Epithelial cell of proximal tubule (primary cell): ENCODE data around the gene HSD17B8. TPM values are rescaled to one million over a fixed set of nuclear protein-coding genes. Genes with fewer than 3 reads are reported as not detected.

Source experiments
- DNase-seq: peaks from one replicate; pipeline ENCODE4 v3.0.0-alpha.2; 2011; ENCODE audit warnings: low read depth
- H3K4me3 ChIP-seq: 2 replicates; pipeline ENCODE4 v1.5.1; 2011; ENCODE audit warnings: low read depth, mild to moderate bottlenecking, low read length
- total RNA-seq: library from RNA; depleted of rRNA; stranded (reverse); fragments of >200 nt; gene quantifications from 2 replicates; pipeline ENCODE4 v1.2.3, GENCODE V29; 2015
- TF ChIP-seq, protein P1 (sequence below): conservative IDR thresholded peaks from 2 replicates; pipeline ENCODE4 v1.5.1; 2012; ENCODE audit warnings: low read depth, mild to moderate bottlenecking, low read length

Gene HSD17B8
- total RNA-seq, 1 donor from 2014 or later = 16.3 TPM

DNA sequence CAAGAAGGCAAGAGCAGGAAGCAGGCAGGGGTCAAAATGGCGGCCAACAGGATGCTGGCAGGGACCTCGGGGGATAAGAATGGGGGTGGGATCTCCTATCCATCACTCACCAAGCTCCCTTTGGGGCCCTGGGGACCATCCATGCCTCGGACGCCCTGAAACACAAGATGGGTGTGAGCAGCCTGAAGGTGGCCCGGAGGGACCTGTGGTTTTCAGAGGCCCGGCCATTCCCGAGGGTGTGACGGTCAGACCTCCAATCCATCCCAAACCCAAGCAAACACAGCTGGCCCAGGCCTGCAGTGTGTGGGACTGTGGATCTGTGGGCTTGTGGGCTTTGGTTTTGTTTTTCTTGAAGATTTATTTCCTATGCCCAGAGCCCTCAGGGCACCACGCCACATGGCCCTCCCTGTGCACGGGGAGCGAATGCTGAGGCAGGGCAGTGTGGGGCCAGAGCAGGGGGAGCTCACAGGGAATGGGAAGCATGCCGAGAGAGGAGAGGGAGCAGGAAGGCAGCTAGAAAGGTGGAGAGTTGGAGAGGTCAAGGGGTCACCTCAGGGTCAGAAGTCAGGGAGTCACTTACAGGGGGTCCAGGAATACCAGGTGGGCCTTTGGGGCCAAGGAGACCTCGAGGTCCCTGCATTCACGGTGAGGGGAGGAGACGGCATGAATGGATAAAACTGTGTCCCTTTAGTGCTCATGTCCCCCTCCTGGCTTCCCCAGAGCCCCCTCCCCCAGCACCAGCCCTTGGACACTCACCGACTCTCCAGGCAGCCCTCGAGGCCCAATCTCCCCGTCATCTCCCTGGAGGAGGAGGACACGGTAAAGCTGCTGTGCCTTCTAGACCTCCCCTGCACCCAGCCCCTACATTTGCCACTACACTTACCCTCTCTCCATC lies 26.7 kb upstream of the HSD17B8 start:
- H3K4me3 ChIP-seq = no peak overlapping the region
- no peak for DNase-seq
- TF ChIP-seq, protein P1, sequence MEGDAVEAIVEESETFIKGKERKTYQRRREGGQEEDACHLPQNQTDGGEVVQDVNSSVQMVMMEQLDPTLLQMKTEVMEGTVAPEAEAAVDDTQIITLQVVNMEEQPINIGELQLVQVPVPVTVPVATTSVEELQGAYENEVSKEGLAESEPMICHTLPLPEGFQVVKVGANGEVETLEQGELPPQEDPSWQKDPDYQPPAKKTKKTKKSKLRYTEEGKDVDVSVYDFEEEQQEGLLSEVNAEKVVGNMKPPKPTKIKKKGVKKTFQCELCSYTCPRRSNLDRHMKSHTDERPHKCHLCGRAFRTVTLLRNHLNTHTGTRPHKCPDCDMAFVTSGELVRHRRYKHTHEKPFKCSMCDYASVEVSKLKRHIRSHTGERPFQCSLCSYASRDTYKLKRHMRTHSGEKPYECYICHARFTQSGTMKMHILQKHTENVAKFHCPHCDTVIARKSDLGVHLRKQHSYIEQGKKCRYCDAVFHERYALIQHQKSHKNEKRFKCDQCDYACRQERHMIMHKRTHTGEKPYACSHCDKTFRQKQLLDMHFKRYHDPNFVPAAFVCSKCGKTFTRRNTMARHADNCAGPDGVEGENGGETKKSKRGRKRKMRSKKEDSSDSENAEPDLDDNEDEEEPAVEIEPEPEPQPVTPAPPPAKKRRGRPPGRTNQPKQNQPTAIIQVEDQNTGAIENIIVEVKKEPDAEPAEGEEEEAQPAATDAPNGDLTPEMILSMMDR = no peak

DNA sequence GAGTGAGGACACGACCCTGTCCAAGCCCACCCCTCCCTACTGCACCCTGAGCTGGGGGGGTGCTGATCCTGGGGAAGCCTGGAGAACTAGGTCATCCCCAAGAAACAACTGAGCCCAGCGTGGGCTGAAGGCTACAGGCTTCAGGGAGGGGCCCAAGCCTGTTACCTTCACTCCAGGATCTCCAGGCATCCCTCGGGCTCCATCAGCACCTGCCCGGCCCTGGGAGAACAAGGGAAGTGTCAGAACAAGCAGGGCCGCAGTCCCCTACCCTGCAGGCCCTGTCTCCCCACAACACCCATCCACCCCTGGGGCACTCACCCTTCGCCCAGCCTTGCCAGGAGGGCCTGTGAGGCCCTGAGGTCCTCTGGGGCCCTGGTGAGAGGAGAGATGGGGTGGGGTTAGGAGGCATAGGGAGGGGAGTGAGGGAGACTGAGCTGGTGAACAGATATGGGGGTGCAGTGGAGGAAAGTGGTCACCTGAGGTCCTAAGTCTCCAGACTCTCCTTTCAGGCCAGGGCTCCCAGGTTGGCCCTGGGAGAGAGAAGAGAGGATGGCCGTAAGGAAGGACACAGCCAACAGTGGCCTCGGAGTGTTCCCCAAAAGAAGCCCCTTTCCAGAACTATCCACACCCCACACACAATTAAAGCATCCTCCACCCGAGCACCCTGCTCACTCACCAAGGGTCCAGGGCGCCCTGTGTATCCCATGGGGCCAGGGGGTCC lies 25.5 kb upstream of the HSD17B8 start:
- TF ChIP-seq, protein P1 = no peak
- H3K4me3 ChIP-seq = no peak overlapping the region
- DNase-seq = no peak

DNA sequence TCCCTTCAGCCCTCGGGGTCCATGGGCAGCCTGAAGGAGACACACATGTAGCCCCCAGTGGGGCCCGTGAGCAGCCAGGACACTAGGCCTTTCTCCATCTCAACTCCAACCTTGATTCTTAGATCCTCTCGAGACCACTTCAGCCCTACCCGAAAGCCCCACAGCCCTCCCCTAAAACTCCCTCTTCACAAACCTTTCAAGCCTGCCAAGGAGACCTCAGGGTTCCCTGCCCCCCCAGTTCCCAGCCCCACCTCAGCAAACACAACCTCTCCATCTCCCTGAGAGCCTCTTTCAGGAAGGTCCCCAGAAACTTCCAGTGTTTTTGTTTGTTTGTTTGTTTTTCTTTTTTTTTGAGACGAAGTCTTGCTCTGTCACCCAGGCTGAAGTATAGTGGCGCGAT lies 23.3 kb upstream of the HSD17B8 start:
- TF ChIP-seq, protein P1 = no peak
- DNase-seq = no peak
- no peak overlapping the region for H3K4me3 ChIP-seq

DNA sequence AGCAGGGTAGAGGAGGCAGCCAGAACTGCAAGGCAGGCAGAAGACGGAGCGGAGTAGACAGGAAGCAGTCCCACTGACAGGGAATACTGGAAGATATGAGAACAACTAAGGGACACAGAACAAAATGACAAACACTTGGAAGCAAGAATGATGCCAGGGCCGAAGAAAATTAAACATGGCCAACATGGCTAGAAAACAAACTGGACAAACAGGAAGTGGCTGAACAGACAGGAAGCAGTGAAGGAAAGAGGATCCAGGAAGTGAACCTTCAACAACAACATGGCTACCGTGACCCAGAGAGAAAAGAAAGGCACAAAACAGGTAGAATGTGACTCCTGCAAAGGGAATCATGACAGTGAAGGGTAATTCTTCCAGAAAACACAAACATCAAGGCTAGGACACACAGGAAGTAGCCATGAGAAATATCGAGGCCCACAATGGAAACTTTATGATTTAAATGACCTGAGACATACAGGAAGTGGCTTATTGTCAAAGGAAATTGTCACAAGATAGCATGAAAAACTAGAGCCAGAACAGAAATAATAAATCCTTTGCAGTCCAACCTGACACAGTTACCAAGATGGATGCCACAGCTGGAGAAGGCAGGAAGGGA lies 21.3 kb upstream of the HSD17B8 start:
- DNase-seq = no peak
- TF ChIP-seq, protein P1 = no peak
- H3K4me3 ChIP-seq = no peak overlapping the region

DNA sequence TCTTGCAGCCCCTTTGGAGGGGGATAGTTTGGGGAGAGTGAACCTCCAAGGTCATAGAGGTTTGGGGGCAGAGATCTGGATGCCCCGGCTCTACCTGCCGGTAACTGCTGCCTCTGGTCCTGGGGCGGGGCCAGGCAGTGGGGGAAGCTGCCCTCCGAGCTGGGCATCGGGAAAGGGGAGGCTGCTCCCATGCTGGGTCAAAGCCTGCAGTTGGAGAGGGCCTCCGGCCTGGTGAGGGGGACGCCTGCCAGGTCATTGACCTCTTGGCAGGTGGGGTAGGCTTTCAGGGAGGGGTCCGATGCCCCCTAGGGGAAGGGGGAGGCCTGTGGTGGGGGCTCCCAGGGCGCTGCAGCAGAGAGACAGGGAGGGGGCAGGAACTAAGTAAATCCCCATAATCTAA lies 19.3 kb upstream of the HSD17B8 start:
- DNase-seq = no peak
- H3K4me3 ChIP-seq = no peak overlapping the region
- TF ChIP-seq, protein P1 = no peak

DNA sequence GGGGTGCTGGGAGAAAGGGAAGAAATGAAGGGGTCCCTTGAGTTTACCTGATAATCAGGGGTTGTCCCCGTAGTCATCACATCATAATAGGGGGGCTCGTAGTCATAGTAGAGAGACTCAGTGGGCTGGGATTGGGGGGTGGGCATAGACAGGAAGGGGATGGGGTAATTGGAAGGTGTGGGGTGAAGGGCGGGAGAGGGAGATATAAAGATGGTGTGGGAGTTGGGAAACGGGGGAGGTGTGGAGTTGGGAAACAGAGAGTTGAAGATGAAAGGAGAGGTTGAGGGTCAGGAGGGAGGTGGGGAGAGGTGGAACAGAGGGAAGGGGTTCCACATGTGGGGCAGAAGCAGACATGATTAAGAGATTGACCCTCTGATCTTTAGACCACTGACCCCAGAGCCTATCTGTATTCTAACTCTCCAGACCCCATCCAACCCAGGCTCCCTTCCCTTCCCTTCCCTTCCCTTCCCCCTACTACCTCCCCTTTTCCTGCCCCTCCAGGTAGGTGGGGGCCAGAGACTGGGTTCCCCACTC lies 18.7 kb upstream of the HSD17B8 start:
- no peak overlapping the region for H3K4me3 ChIP-seq
- TF ChIP-seq, protein P1 = no peak
- no peak for DNase-seq
